Hypothalamus (tissue), 51 donors: Measurements from ENCODE around the gene UBL5.

Source experiments
- DNase-seq, 51 donors: peaks; one replicate each; lab custom pipeline; 2025; lab: John Stamatoyannopoulos, UW

Gene UBL5

GRCh38 chr19:9848762-9849161 lies 21.0 kb downstream of the UBL5 start:
- DNase-seq, result peak in 1 of 51 donors; percentile 14

- peak in 2 of 51 donors; percentile 5 to 34 for DNase-seq
Observed at GRCh38 chr19:9849791-9850190, 22.1 kb downstream of the UBL5 start.

- DNase-seq, result peak in 12 of 51 donors; percentile 9 to 41 (median 22)
Observed at GRCh38 chr19:9850235-9850959, 22.7 kb downstream of the UBL5 start.

- no peak for DNase-seq
Observed at GRCh38 chr19:9854282-9854846, 26.6 kb downstream of the UBL5 start.

- no peak for DNase-seq
Observed at GRCh38 chr19:9856609-9857008, 28.9 kb downstream of the UBL5 start.

- DNase-seq, result no peak
Observed at GRCh38 chr19:9857076-9857721, 29.5 kb downstream of the UBL5 start.

GRCh38 chr19:9857920-9858746 lies 30.4 kb downstream of the UBL5 start:
- DNase-seq, result peak in 1 of 51 donors; percentile 21

- no peak for DNase-seq
Observed at GRCh38 chr19:9858766-9859165, 31.0 kb downstream of the UBL5 start.

- no peak for DNase-seq
Observed at GRCh38 chr19:9860407-9860806, 32.7 kb downstream of the UBL5 start.

- DNase-seq, result no peak
Observed at GRCh38 chr19:9861503-9861902, 33.8 kb downstream of the UBL5 start.

- DNase-seq, result no peak
Observed at GRCh38 chr19:9862938-9863337, 35.2 kb downstream of the UBL5 start.

GRCh38 chr19:9863759-9864158 lies 36.0 kb downstream of the UBL5 start:
- no peak for DNase-seq

GRCh38 chr19:9865732-9866501 lies 38.2 kb downstream of the UBL5 start:
- DNase-seq, result peak in 4 of 51 donors; percentile 5 to 18 (median 11)

GRCh38 chr19:9868983-9869617 lies 41.4 kb downstream of the UBL5 start:
- no peak for DNase-seq

- DNase-seq, result no peak
Observed at GRCh38 chr19:9871626-9872338, 44.1 kb downstream of the UBL5 start.

GRCh38 chr19:9872618-9873242 lies 45.0 kb downstream of the UBL5 start:
- no peak for DNase-seq

- peak in 1 of 51 donors; percentile 15 for DNase-seq
Observed at GRCh38 chr19:9875031-9875627, 47.4 kb downstream of the UBL5 start.

GRCh38 chr19:9875796-9876195 lies 48.1 kb downstream of the UBL5 start:
- DNase-seq, result no peak
